Tibial nerve (tissue), 3 donors: ENCODE measurements around the gene RCOR2.

Source experiments
- POLR2A ChIP-seq, 2 donors: fragments of 450-650 bp; IDR thresholded peaks; one replicate each; pipeline ENCODE4 v1.6.1; 2017; ENCODE audit warnings: antibody characterized with exemption in 2 of 2, mild to moderate bottlenecking in 2 of 2, moderate library complexity in 2 of 2
- TF ChIP-seq, protein P1 (sequence below), 5 experiments: fragments of 200-600 bp in 3 of 5; fragments of 450-650 bp in 2 of 5; sonication (generic) in 3 of 5; IDR thresholded peaks; one replicate each; pipeline ENCODE4 v1.5.1; 2016 to 2019; ENCODE audit warnings: antibody characterized with exemption in 5 of 5, mild to moderate bottlenecking in 3 of 5, moderate library complexity in 2 of 5

DNA sequence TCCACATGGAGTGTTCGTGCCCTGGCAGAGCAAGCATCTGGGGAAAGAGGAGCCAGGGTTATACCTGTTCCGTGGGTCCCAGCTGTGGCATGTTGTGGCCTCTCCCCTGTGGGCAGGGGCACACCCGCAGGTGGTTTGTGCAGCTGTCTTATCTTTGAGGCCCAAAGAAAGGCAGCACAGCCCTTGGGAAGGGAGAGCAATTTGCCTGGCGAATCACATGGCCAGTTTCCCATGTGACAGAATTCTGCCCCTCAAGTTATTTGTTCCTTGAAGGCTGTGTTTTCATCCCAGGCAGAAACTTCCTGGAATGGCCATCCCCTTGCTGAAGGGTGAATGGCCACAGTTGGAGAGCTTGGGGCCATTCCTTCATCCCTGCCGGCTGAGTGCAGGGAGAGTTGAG is 41.0 kb upstream of the RCOR2 start:
- TF ChIP-seq, protein P1, sequence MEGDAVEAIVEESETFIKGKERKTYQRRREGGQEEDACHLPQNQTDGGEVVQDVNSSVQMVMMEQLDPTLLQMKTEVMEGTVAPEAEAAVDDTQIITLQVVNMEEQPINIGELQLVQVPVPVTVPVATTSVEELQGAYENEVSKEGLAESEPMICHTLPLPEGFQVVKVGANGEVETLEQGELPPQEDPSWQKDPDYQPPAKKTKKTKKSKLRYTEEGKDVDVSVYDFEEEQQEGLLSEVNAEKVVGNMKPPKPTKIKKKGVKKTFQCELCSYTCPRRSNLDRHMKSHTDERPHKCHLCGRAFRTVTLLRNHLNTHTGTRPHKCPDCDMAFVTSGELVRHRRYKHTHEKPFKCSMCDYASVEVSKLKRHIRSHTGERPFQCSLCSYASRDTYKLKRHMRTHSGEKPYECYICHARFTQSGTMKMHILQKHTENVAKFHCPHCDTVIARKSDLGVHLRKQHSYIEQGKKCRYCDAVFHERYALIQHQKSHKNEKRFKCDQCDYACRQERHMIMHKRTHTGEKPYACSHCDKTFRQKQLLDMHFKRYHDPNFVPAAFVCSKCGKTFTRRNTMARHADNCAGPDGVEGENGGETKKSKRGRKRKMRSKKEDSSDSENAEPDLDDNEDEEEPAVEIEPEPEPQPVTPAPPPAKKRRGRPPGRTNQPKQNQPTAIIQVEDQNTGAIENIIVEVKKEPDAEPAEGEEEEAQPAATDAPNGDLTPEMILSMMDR (IDR thresholded peaks at IDR 0.05): no peak
- no peak for TF ChIP-seq POLR2A (IDR thresholded peaks at IDR 0.05)
